ENCODE measurements around the gene CMTM7. TPM values are rescaled to one million over a fixed set of nuclear protein-coding genes. Genes with fewer than 3 reads are reported as not detected.

CMTM7 gene
- total and polyA plus RNA-seq, 2 of the 8 experiments (the other 6 are each of a cell fraction or from before 2014, with no cell fraction given): 33.3 to 65.8 TPM

GRCh38 chr3:32381922-32382321, 9.7 kb upstream of the CMTM7 start:
- Histone ChIP-seq H4K91ac (replicated peaks; ENCODE audit: insufficient read length, low read length) (no peak overlapping the region), H3K4me1 (replicated peaks in 1 of 4; ENCODE audit: control insufficient read depth in 3 of 4, insufficient read depth in 4 of 4, low read length in 3 of 4) (no peaks in the 10 kb centered on the region), H3K4me3 (ENCODE audit: extremely low read depth in 1 of 4, insufficient read depth in 2 of 4, low read depth in 3 of 4, low read length in 4 of 4) (no peak overlapping the region), H3K79me1 (ENCODE audit: low read depth, low read length) (no peaks in the 10 kb centered on the region), H2AK5ac (ENCODE audit: low read depth, low read length) (no peak overlapping the region), H3K27me3 (replicated peaks in 1 of 4; ENCODE audit: control insufficient read depth in 3 of 4, extremely low read depth in 1 of 4, insufficient read depth in 3 of 4, low read length in 3 of 4) (no peaks in the 10 kb centered on the region), H4K20me1 (replicated peaks in 1 of 2; ENCODE audit: control insufficient read depth in 1 of 2, insufficient read depth in 2 of 2, low read length in 2 of 2) (no peaks in the 10 kb centered on the region), H3K36me3 (ENCODE audit: control insufficient read depth in 2 of 4, insufficient read depth in 4 of 4, low read length in 3 of 4) (no peaks in the 10 kb centered on the region), H2BK12ac (ENCODE audit: low read depth, low read length) (no peak overlapping the region), H3K14ac (ENCODE audit: insufficient read length) (no peak overlapping the region), H3K9ac (replicated peaks in 1 of 4; ENCODE audit: extremely low read depth in 1 of 4, low read depth in 3 of 4, low read length in 3 of 4) (no peak overlapping the region), H2AFZ (ENCODE audit: low read length) (no peak overlapping the region), H3K18ac (ENCODE audit: extremely low read depth, low read length) (no peak overlapping the region), H2BK5ac (ENCODE audit: low read depth, low read length) (no peak overlapping the region), H3K56ac (replicated peaks; ENCODE audit: insufficient read length, low read depth, low read length) (no peak overlapping the region), H2BK15ac (ENCODE audit: low read length) (no peak overlapping the region), H3K23me2 (ENCODE audit: low read depth, low read length) (no peaks in the 10 kb centered on the region), H2BK20ac (ENCODE audit: low read length) (no peak overlapping the region), H2BK120ac (replicated peaks; ENCODE audit: low read depth, low read length) (no peak overlapping the region), H3K23ac (ENCODE audit: insufficient read length) (no peak overlapping the region), H3K27ac (ENCODE audit: low read depth, low read length) (no peak overlapping the region), H3K79me2 (ENCODE audit: control insufficient read depth in 1 of 2, insufficient read depth in 2 of 2, low read length in 2 of 2) (no peaks in the 10 kb centered on the region), H3K9me3 (ENCODE audit: insufficient read depth in 2 of 2, low read depth in 1 of 2, low read length in 1 of 2) (no peaks in the 10 kb centered on the region), H3K4ac (replicated peaks; ENCODE audit: insufficient read length, low read depth, low read length) (no peak overlapping the region), H3K4me2 (ENCODE audit: insufficient read depth in 1 of 2, low read depth in 2 of 2, low read length in 2 of 2) (no peak overlapping the region), H4K5ac (ENCODE audit: insufficient read length, low read depth, low read length) (no peak overlapping the region), H4K8ac (ENCODE audit: extremely low read depth, insufficient read depth, low read length) (no peak overlapping the region)
- DNase-seq (ENCODE audit: low read depth in 1 of 2, low spot score in 2 of 2) (no peak), FAIRE-seq (no peak)
- ChIA-PET POLR2A (ENCODE audit: partially characterized antibody) (interaction anchor here (1.0 to 2.5 kb wide), 2 partner anchors 10 to 140 kb away, joined by 3 to 8 read pairs; partner anchors contain the start of gene CMTM7), CTCF (ENCODE audit: partially characterized antibody) (interaction anchor here (1.0 to 2.8 kb wide), 5 partner anchors 7 to 86 kb away, joined by 4 to 20 read pairs (median 11); partner anchors contain the start of gene CMTM7)
- 94% methylated on average over 7 of the region's 7 CpGs; no CpG with 5 or more reads in 1 of the 2 experiments for WGBS, 2 experiments (ENCODE audit: extremely low coverage in 1 of 2, insufficient coverage in 1 of 2, insufficient read length in 1 of 2, insufficient replicate concordance in 2 of 2, low coverage in 1 of 2, low lambda C conversion rate in 2 of 2, missing lambda C conversion rate in 1 of 2)
- no peak for TF ChIP-seq EZH2 (IDR thresholded peaks at IDR 0.05; ENCODE audit: low read depth, low read length, severe bottlenecking)
- TF ChIP-seq FOSL1 (IDR thresholded peaks at IDR 0.05; ENCODE audit: insufficient read depth, low read depth, low read length): no peak
- TF ChIP-seq POLR2AphosphoS5 (IDR thresholded peaks at IDR 0.05; ENCODE audit: low read depth, low read length): no peak
- no peak for TF ChIP-seq EGR1 (IDR thresholded peaks at IDR 0.05; ENCODE audit: borderline replicate concordance, low read depth, low read length)
- TF ChIP-seq TAF1 (IDR thresholded peaks at IDR 0.05; ENCODE audit: low read depth, low read length): no peak
